Measurements from ENCODE around the gene PRMT2. TPM values are rescaled to one million over a fixed set of nuclear protein-coding genes. Genes with fewer than 3 reads are reported as not detected.
"Not testable (repeated sequence)": the region's sequence is repeated elsewhere in the genome, so short reads cannot be mapped to it uniquely, and the experiment has no call there.

The PRMT2 gene
- polyA plus RNA-seq, 1 donor = 122 TPM

DNA sequence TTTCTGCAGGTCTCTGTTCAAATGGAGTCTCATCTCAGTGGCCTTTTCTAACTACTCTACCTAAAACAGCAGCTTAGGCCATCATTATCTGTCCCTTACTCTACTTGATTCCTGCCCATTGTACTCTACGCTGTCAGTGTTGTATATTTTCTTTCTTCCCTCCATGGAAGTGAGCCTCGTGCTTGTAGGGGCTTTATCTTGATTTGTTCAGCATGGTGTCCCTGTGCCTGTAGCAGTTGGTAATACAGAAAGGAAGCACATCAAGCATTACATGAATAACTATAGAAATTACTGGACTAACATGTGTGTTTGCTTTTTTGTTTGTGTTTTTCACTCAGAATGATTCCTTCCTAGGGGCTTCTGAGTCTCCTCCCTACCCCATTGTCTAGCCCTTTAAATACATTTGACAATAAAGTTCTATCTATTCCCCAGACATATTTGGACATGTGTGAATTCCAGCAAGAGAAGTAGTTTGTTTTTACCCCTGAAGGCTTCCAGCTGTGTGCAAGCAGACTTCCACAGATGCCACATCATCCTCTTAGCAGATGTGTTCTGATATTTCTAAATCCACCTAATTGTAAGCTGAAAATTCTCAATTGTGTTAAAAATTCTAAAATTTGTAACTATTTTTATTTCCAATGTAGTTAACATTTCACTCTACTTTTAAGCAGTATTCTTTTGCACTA lies 40.3 kb downstream of the PRMT2 start:
- no peak for DNase-seq

DNA sequence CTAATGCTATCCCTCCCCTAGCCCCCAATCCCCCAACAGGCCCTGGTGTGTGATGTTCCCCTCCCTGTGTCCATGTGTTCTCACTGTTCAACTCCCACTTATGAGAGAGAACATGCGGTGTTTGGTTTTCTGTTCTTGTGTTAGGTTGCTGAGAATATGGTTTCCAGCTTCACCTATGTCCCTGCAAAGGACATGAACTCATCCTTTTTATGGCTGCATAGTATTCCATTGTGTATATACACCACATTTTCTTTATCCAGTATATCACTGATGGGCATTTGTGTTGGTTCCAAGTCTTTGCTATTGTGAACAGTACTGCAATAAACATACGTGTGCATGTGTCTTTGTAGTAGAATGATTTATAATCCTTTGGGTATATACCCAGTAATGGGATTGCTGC lies 41.1 kb downstream of the PRMT2 start:
- not testable (repeated sequence) for DNase-seq

DNA sequence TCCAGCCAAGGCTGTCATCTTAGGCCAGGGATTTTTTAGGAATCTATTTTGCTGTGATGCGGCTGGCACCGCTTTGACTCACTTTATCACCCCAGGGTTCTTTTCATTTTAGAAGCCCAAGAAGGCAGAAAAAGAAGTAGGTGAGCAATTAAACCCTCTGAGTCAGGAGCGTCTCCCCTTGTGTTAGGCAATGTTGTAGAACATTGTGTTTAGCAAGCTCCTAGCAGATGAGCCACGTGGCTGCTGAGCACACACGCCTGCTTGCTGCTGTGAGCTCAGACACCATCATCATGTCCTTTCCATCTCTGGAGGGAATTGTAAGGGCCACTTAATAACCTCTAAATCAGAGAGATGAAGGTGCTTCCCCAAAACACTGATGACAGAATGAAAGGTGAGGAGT lies 46.1 kb downstream of the PRMT2 start:
- DNase-seq = not testable (repeated sequence)

DNA sequence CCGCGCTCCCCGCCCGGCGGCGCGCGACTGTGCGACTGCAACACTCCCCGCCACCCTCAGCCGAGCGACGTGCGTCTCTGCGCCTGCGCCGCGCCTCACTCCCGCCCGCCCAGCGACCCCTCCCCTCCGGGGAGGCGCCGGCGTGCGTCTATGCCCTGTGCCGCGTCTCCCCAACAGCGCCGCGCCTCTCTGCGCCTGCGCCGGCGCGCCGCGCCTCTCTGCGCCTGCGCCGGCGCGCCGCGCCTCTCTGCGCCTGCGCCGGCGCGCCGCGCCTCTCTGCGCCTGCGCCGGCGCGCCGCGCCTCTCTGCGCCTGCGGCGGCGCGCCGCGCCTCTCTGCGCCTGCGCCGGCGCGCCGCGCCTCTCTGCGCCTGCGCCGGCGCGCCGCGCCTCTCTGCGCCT lies 63.2 kb downstream of the PRMT2 start:
- DNase-seq = not testable (repeated sequence)

DNA sequence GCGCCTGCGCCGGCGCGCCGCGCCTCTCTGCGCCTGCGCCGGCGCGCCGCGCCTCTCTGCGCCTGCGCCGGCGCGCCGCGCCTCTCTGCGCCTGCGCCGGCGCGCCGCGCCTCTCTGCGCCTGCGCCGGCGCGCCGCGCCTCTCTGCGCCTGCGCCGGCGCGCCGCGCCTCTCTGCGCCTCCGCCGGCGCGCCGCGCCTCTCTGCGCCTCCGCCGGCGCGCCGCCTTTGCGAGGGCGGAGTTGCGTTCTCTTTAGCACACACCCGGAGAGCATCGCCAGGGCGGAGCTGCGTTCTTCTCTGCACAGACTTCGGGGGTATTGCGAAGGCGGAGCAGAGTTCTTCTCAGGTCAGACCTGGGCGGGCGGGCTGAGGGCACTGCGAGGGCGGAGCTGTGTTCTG lies 63.6 kb downstream of the PRMT2 start:
- not testable (repeated sequence) for DNase-seq

Other genes with a start within 250 kb of the PRMT2 start
- 30.7 TPM for gene DIP2A, start 176.8 kb upstream of the PRMT2 start, polyA plus RNA-seq (ENCODE audit: insufficient read length)
- gene S100B, start 30.6 kb upstream of the PRMT2 start, polyA plus RNA-seq (ENCODE audit: insufficient read length) = 10.1 TPM